GM23338 (cell line): ENCODE data around the gene ARPC1A. TPM values are rescaled to one million over a fixed set of nuclear protein-coding genes. Genes with fewer than 3 reads are reported as not detected.
"Not testable (repeated sequence)": the region's sequence is repeated elsewhere in the genome, so short reads cannot be mapped to it uniquely, and the experiment has no call there.

Experiments used
- ATAC-seq: fragments of 200-7000 bp; cut with Tn5 transposase; 3 replicates; pipeline ENCODE4 v1.9.1; 2020
- DNase-seq: peaks from one replicate; pipeline ENCODE4 v3.0.0-alpha.2; 2015; ENCODE audit warnings: low spot score
- H2AFZ ChIP-seq: fragments of 200-600 bp; sonication (generic); 2 replicates; pipeline ENCODE4 v1.8.0; 2016; ENCODE audit warnings: antibody characterized with exemption, mild to moderate bottlenecking, moderate library complexity
- H3F3A ChIP-seq: fragments of 200-600 bp; sonication (generic); replicated peaks from 2 replicates; pipeline ENCODE4 v1.8.0; 2017; ENCODE audit warnings: antibody characterized with exemption, mixed run types, low read depth
- H3K27ac ChIP-seq: fragments of 200-600 bp; sonication (generic); 2 replicates; pipeline ENCODE4 v1.6.1; 2016; ENCODE audit warnings: low read depth
- H3K27me3 ChIP-seq: fragments of 200-600 bp; sonication (generic); 2 replicates; pipeline ENCODE4 v1.8.0; 2016; ENCODE audit warnings: mild to moderate bottlenecking, mixed run types, moderate library complexity; ENCODE audit not compliant: insufficient read depth
- H3K36me3 ChIP-seq: fragments of 200-600 bp; sonication (generic); 2 replicates; pipeline ENCODE4 v1.8.0; 2016; ENCODE audit warnings: mild to moderate bottlenecking; ENCODE audit not compliant: insufficient read depth
- H3K4me1 ChIP-seq: fragments of 200-600 bp; sonication (generic); 2 replicates; pipeline ENCODE4 v1.8.0; 2016; ENCODE audit warnings: mild to moderate bottlenecking, moderate library complexity; ENCODE audit not compliant: insufficient read depth
- H3K4me2 ChIP-seq: fragments of 200-600 bp; sonication (generic); 2 replicates; pipeline ENCODE4 v1.7.1; 2017; ENCODE audit warnings: mixed run types
- H3K4me3 ChIP-seq: fragments of 200-600 bp; sonication (generic); 2 replicates; pipeline ENCODE4 v1.6.1; 2016; ENCODE audit warnings: mixed run types
- H3K79me2 ChIP-seq: fragments of 200-600 bp; sonication (generic); replicated peaks from 2 replicates; pipeline ENCODE4 v1.8.0; 2017; ENCODE audit warnings: mild to moderate bottlenecking; ENCODE audit not compliant: insufficient read depth
- H3K9me2 ChIP-seq: fragments of 200-600 bp; sonication (generic); 2 replicates; pipeline ENCODE4 v1.8.0; 2017; ENCODE audit not compliant: insufficient read depth
- H4K20me1 ChIP-seq: fragments of 200-600 bp; sonication (generic); replicated peaks from 2 replicates; pipeline ENCODE4 v1.8.0; 2017; ENCODE audit warnings: mild to moderate bottlenecking; ENCODE audit not compliant: insufficient read depth
- H3K27ac Mint-ChIP-seq: 2 replicates; pipeline ENCODE4 v1.8.0; 2020; ENCODE audit warnings: inconsistent platforms, mild to moderate bottlenecking, moderate library complexity, mixed read lengths
- H3K27me3 Mint-ChIP-seq: 3 replicates; pipeline ENCODE4 v1.8.0; 2022; ENCODE audit warnings: low read depth, mild to moderate bottlenecking, moderate library complexity, mixed read lengths, inconsistent platforms; ENCODE audit not compliant: insufficient read depth, poor library complexity
- H3K36me3 Mint-ChIP-seq: 3 replicates; pipeline ENCODE4 v1.8.0; 2021; ENCODE audit warnings: low read depth, mild to moderate bottlenecking, inconsistent platforms, moderate library complexity, mixed read lengths
- H3K4me1 Mint-ChIP-seq: 3 replicates; pipeline ENCODE4 v1.8.0; 2020; ENCODE audit warnings: mild to moderate bottlenecking, inconsistent platforms, mixed read lengths
- H3K4me3 Mint-ChIP-seq: 3 replicates; pipeline ENCODE4 v1.8.0; 2021; ENCODE audit warnings: moderate library complexity, mild to moderate bottlenecking, inconsistent platforms, mixed read lengths
- H3K9me3 Mint-ChIP-seq: 3 replicates; pipeline ENCODE4 v1.8.0; 2020; ENCODE audit warnings: moderate library complexity, mild to moderate bottlenecking, inconsistent platforms, mixed read lengths
- CREB1 ChIP-seq: fragments of 250-450 bp; sonication (Bioruptor Pico); IDR thresholded peaks from 2 replicates; pipeline ENCODE4 v1.5.0; 2020; ENCODE audit warnings: low read depth, mild to moderate bottlenecking, moderate library complexity
- ETS1 ChIP-seq: IDR thresholded peaks from 2 replicates; pipeline ENCODE4 v1.6.1; 2016; ENCODE audit warnings: antibody characterized with exemption
- EZH2phosphoT487 ChIP-seq: fragments of 200-600 bp; sonication (generic); IDR thresholded peaks from one replicate; pipeline ENCODE4 v1.8.1; 2018; ENCODE audit warnings: antibody characterized with exemption; ENCODE audit not compliant: unreplicated experiment
- NANOG ChIP-seq: IDR thresholded peaks from 2 replicates; pipeline ENCODE4 v1.6.1; 2016; ENCODE audit warnings: antibody characterized with exemption, borderline replicate concordance
- REST ChIP-seq: IDR thresholded peaks from one replicate; pipeline ENCODE4 v1.6.1; 2018; ENCODE audit warnings: antibody characterized with exemption; ENCODE audit not compliant: unreplicated experiment
- ZNF114 ChIP-seq: fragments of 250-450 bp; sonication (Bioruptor Pico); IDR thresholded peaks from 2 replicates; pipeline ENCODE4 v1.5.0; 2020; ENCODE audit warnings: mild to moderate bottlenecking, moderate library complexity
- ZNF462 ChIP-seq: fragments of 250-450 bp; sonication (Bioruptor Pico); IDR thresholded peaks from 2 replicates; pipeline ENCODE4 v1.5.0; 2020; ENCODE audit warnings: mild to moderate bottlenecking, moderate library complexity
- polyA plus RNA-seq: library from polyadenylated mRNA; unstranded; fragments of >200 nt; fragmentation: Nextera tagmentation; extraction: Ambion mirVana; gene quantifications from 2 replicates; pipeline ENCODE4 v1.2.1, GENCODE V29; 2016
- total RNA-seq: library from RNA; depleted of rRNA; stranded (reverse); fragments of >200 nt; shearing (Covaris generic); gene quantifications from 2 replicates; pipeline ENCODE4 v1.2.3, GENCODE V29; 2014

ARPC1A gene
- total and polyA plus RNA-seq, 2 experiments from 2014 or later, result 108 to 210 TPM

GRCh38 chr7:99379693-99380031 is 54.0 kb downstream of the ARPC1A start:
- Mint-ChIP-seq H3K4me1 (peaks cover 14% of the 10 kb centered on the region), H3K4me3 (peak overlapping the region; percentile 25; the same call in 2 of the 3 replicates), H3K36me3 (peaks cover 12% of the 10 kb centered on the region), H3K27ac (peak overlapping the region; percentile 73), H3K27me3 (peaks cover 13% of the 10 kb centered on the region)
- peak overlapping the region; percentile 60; the same call in 1 of the 2 replicates for H3K4me2 ChIP-seq
- not testable (repeated sequence) for H3K9me2 ChIP-seq, H3K9me3 Mint-ChIP-seq, H3K36me3 ChIP-seq, H3K4me1 ChIP-seq, H3K4me3 ChIP-seq, DNase-seq, H3F3A ChIP-seq, H2AFZ ChIP-seq, ATAC-seq, H3K27me3 ChIP-seq
- H3K27ac ChIP-seq, result peak overlapping the region; percentile 55; the same call in 1 of the 2 replicates
- peaks cover 26% of the 10 kb centered on the region for H3K79me2 ChIP-seq
- H4K20me1 ChIP-seq, result peaks cover 28% of the 10 kb centered on the region

DNA sequence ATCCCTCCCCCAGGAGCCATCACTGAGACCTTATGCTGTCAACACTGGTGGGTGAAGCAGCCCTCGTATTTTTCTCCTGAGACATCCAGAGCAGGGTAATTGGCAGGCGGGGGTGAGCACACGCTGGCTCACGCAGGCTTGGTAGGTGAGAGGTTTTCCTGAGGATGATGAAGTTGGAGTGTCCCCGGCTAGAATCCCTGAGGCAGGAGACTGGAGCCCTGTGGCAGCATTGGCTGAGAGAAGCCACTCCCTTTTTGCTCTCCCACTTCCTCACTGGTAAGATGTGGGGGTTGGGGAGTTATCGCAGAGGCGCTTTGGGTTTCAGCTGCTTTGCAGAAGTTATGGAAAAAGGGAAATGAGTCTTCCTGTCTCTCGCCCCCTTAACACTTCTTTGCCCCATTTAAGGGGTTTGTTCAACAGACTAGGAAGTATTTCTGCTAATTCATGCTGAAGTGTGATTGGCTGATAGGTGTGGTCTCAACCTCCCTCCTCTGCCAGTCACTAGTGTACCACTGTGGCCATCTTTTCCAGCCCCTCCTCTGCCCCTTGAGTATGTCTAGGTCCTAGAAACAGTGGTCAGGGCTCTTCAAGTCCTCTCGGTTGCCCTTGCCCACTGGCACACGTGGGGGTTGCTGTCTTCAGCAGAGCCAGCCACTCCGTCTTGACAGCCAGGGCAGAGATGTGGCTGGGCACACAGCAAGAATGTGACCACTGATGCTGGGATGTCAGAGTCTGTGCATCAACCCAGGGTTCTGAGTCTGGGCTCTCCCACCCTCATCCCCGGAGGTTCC is 54.5 kb downstream of the ARPC1A start:
- H3K27ac Mint-ChIP-seq, result peak overlapping the region; percentile 73
- TF ChIP-seq EZH2phosphoT487, result no peak
- TF ChIP-seq ZNF114 (CRISPR knock-in tag), result no peak
- no peak for TF ChIP-seq REST
- TF ChIP-seq CREB1, result no peak
- no peak for TF ChIP-seq NANOG
- no peak for TF ChIP-seq ZNF462 (CRISPR knock-in tag)
- no peak for TF ChIP-seq ETS1
- Histone ChIP-seq H3K36me3 (no peaks in the 10 kb centered on the region), H3K27ac (peak overlapping the region; percentile 55; the same call in 1 of the 2 replicates), H3K4me3 (no peak overlapping the region; the same call in 1 of the 2 replicates), H3K27me3 (no peaks in the 10 kb centered on the region), H3K9me2 (no peaks in the 10 kb centered on the region), H3F3A (no peaks in the 10 kb centered on the region), H3K79me2 (peaks cover 26% of the 10 kb centered on the region), H4K20me1 (peaks cover 28% of the 10 kb centered on the region), H2AFZ (no peak overlapping the region), H3K4me1 (0 out of 2 replicates have a peak, but pooled peaks cover 10% of the 10 kb centered on the region), H3K4me2 (peak overlapping the region; percentile 60; the same call in 1 of the 2 replicates)
- peak; percentile 23 for ATAC-seq
- peak; percentile 49 for DNase-seq
- peaks cover 14% of the 10 kb centered on the region for H3K4me1 Mint-ChIP-seq
- H3K36me3 Mint-ChIP-seq, result peaks cover 12% of the 10 kb centered on the region
- H3K27me3 Mint-ChIP-seq, result peaks cover 13% of the 10 kb centered on the region
- no peaks in the 10 kb centered on the region for H3K9me3 Mint-ChIP-seq
- peak overlapping the region; percentile 25; the same call in 2 of the 3 replicates for H3K4me3 Mint-ChIP-seq
